HL-60 (cell line): ENCODE measurements around the gene CRHBP.

ENCODE experiments used
- CTCF ChIP-seq: IDR thresholded peaks from one replicate; pipeline ENCODE4 v1.5.1; 2011; ENCODE audit warnings: low read length, control low read depth, inconsistent platforms; ENCODE audit not compliant: insufficient read depth
- GABPA ChIP-seq: IDR thresholded peaks from 2 replicates; pipeline ENCODE4 v1.6.1; 2012; ENCODE audit warnings: low read depth
- POLR2AphosphoS5 ChIP-seq: IDR thresholded peaks from 2 replicates; pipeline ENCODE4 v1.6.1; 2012; ENCODE audit warnings: low read depth
- SPI1 ChIP-seq: IDR thresholded peaks from 2 replicates; pipeline ENCODE4 v1.6.1; 2012; ENCODE audit warnings: low read depth, mild to moderate bottlenecking, borderline replicate concordance

GRCh38 chr5:76958991-76959767 lies 6.3 kb downstream of the CRHBP start:
- TF ChIP-seq CTCF (no peak), SPI1 (no peak), POLR2AphosphoS5 (no peak), GABPA (no peak)
